HK-2 (cell line): Measurements from ENCODE around the gene RBM5.

Source experiments
- DNase-seq: peaks from one replicate; pipeline ENCODE4 v3.0.0-alpha.2; 2018; ENCODE audit not compliant: unreplicated experiment

RBM5 gene

GRCh38 chr3:50138266-50139200, 49.8 kb downstream of the RBM5 start:
- no peak for DNase-seq

- DNase-seq, result no peak
Observed at GRCh38 chr3:50139308-50139707, 50.6 kb downstream of the RBM5 start.

GRCh38 chr3:50139718-50140423, 51.2 kb downstream of the RBM5 start:
- no peak for DNase-seq

GRCh38 chr3:50140990-50141389, 52.3 kb downstream of the RBM5 start:
- no peak for DNase-seq

- DNase-seq, result no peak
Observed at GRCh38 chr3:50146316-50146901, 57.7 kb downstream of the RBM5 start.

GRCh38 chr3:50147016-50147415, 58.3 kb downstream of the RBM5 start:
- DNase-seq, result no peak

GRCh38 chr3:50147447-50147846, 58.7 kb downstream of the RBM5 start:
- DNase-seq, result no peak

- DNase-seq, result no peak
Observed at GRCh38 chr3:50147861-50148260, 59.1 kb downstream of the RBM5 start.

- no peak for DNase-seq
Observed at GRCh38 chr3:50150404-50150750, 61.7 kb downstream of the RBM5 start.

- DNase-seq, result no peak
Observed at GRCh38 chr3:50150863-50151686, 62.4 kb downstream of the RBM5 start.

GRCh38 chr3:50151728-50152127, 63.0 kb downstream of the RBM5 start:
- DNase-seq, result no peak

GRCh38 chr3:50153782-50154475, 65.2 kb downstream of the RBM5 start:
- DNase-seq, result no peak

GRCh38 chr3:50154476-50154839, 65.7 kb downstream of the RBM5 start:
- DNase-seq, result no peak

GRCh38 chr3:50154840-50155490, 66.2 kb downstream of the RBM5 start, which contains the start of gene SEMA3F:
Gene SEMA3F, plus strand, starts transcription at chr3:50155324. Its CDS starts 4,299 bp downstream, at chr3:50159623.
- peak; percentile 54 for DNase-seq

GRCh38 chr3:50155491-50155878, 66.8 kb downstream of the RBM5 start:
- no peak for DNase-seq

- DNase-seq, result peak; percentile 34
Observed at GRCh38 chr3:50155891-50156290, 67.2 kb downstream of the RBM5 start.

GRCh38 chr3:50156549-50157493, 68.1 kb downstream of the RBM5 start:
- peak; percentile 45 for DNase-seq

GRCh38 chr3:50157827-50158529, 69.3 kb downstream of the RBM5 start:
- DNase-seq, result peak; percentile 34
